Skeletal muscle tissue (tissue), 4 donors: ENCODE measurements around the gene HOXD3. TPM values are rescaled to one million over a fixed set of nuclear protein-coding genes. Genes with fewer than 3 reads are reported as not detected.

Source experiments
- H3K27ac ChIP-seq: one replicate; pipeline ENCODE4 v1.7.0; 2013; ENCODE audit warnings: mild to moderate bottlenecking, low read depth, low read length, inconsistent platforms
- H3K27me3 ChIP-seq, 3 donors: one replicate each; pipeline ENCODE4 v1.7.0; 2013; ENCODE audit warnings: low read length in 3 of 3; ENCODE audit not compliant: control insufficient read depth in 3 of 3, insufficient read depth in 3 of 3
- H3K36me3 ChIP-seq, 3 donors: one replicate each; pipeline ENCODE4 v1.7.0; 2013; ENCODE audit warnings: low read length in 3 of 3; ENCODE audit not compliant: control insufficient read depth in 3 of 3, insufficient read depth in 3 of 3
- H3K4me1 ChIP-seq, 3 donors: one replicate each; pipeline ENCODE4 v1.7.0; 2013; ENCODE audit warnings: low read length in 3 of 3, mild to moderate bottlenecking in 3 of 3; ENCODE audit not compliant: control insufficient read depth in 3 of 3, insufficient read depth in 3 of 3
- H3K4me3 ChIP-seq, 3 donors: one replicate each; pipeline ENCODE4 v1.7.0; 2013; ENCODE audit warnings: low read length in 3 of 3
- H3K9ac ChIP-seq, 3 donors: one replicate each; pipeline ENCODE4 v1.7.0; 2013; ENCODE audit warnings: low read length in 3 of 3, mild to moderate bottlenecking in 3 of 3, moderate library complexity in 2 of 3, low read depth in 1 of 3
- H3K9me3 ChIP-seq, 3 donors: one replicate each; pipeline ENCODE4 v1.7.0; 2013; ENCODE audit warnings: low read length in 3 of 3; ENCODE audit not compliant: control insufficient read depth in 3 of 3
- total RNA-seq: library from RNA; depleted of rRNA; stranded (reverse); fragments of >200 nt; gene quantifications from one replicate; pipeline ENCODE4 v1.2.3, GENCODE V29; 2014
- donor health status: Osteomylitis.

The HOXD3 gene
- 4.2 TPM for total RNA-seq

DNA sequence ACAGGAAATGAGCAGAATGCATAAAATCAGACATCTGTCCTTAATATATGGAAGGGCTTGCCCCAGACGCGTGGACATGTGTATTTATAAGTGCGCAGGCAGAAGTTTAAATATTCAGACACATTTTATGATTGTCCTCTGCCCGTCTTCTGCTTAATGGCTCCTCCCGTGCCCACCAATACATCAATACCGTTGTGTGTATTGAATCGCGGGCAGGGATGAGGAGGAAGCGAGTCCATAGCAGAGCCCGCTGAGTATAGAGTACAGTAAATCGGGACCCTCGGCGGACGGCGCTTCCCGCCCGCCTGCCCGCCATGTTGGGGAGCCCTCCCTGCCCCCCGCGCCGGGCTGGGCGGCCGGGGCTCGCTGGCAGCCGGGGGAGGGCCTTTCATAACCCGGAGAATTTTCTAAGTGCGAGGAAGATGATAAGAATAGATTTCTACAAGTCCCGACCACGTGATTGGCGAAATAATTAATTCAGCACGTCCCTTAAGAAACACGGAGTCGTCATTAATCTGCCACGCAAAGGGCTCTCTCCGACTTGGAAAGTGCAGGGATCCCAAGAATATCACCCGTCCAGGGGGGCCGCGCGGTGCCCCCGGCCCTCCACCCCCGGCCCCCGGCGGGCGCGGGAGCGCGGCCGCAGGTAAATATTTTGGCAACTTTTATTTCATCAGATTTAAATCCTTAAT is at the start of gene HOXD3:
Gene HOXD3, plus strand, starts transcription at position 501 of the 692 bp plus-strand sequence. CDS start 11,808 bp downstream, outside the sequence.
- H3K4me1 ChIP-seq = peaks cover 4 to 19% (median 14%) of the 10 kb centered on the region in 3 donors
- H3K9ac ChIP-seq = no peak within 1 kb of the TSS
- H3K36me3 ChIP-seq = peaks cover 0 to 2% (median 0%) of the 10 kb centered on the region in 3 donors
- H3K27ac ChIP-seq = no peak within 1 kb of the TSS
- peak within 1 kb of the TSS in 1 of 3 donors; percentile 29 for H3K4me3 ChIP-seq
- H3K27me3 ChIP-seq = peaks cover 25 to 57% (median 37%) of the 10 kb centered on the region in 3 donors
- no peaks in the 10 kb centered on the region for H3K9me3 ChIP-seq

DNA sequence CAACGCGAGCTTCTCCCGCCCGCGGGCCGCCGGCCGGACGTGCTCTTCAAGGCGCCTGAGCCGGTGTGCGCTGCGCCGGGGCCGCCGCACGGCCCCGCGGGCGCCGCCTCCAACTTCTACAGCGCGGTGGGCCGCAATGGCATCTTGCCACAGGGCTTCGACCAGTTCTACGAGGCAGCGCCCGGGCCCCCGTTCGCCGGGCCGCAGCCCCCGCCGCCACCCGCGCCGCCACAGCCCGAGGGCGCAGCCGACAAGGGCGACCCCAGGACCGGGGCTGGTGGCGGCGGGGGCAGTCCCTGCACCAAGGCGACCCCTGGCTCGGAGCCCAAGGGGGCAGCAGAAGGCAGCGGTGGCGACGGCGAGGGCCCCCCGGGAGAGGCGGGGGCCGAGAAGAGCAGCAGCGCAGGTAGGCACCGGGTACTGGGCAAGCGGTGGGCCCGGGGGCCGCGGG is 49.4 kb upstream of the HOXD3 start:
- Histone ChIP-seq H3K27me3 (peaks cover 88 to 96% (median 91%) of the 10 kb centered on the region in 3 donors), H3K36me3 (no peaks in the 10 kb centered on the region), H3K9ac (no peak overlapping the region), H3K4me3 (no peak overlapping the region), H3K4me1 (peaks cover 8 to 26% (median 16%) of the 10 kb centered on the region in 3 donors), H3K27ac (no peak overlapping the region), H3K9me3 (no peaks in the 10 kb centered on the region)

GRCh38 chr2:176109192-176109901 is 47.8 kb upstream of the HOXD3 start:
- peaks cover 90 to 93% (median 90%) of the 10 kb centered on the region in 3 donors for H3K27me3 ChIP-seq
- H3K36me3 ChIP-seq = no peaks in the 10 kb centered on the region
- H3K27ac ChIP-seq = no peak overlapping the region
- H3K4me1 ChIP-seq = peaks cover 8 to 21% (median 13%) of the 10 kb centered on the region in 3 donors
- no peaks in the 10 kb centered on the region for H3K9me3 ChIP-seq
- no peak overlapping the region for H3K4me3 ChIP-seq
- H3K9ac ChIP-seq = no peak overlapping the region

- no peaks in the 10 kb centered on the region for H3K36me3 ChIP-seq
- no peak overlapping the region for H3K27ac ChIP-seq
- H3K9ac ChIP-seq = no peak overlapping the region
- no peaks in the 10 kb centered on the region for H3K9me3 ChIP-seq
- peaks cover 8 to 15% (median 9%) of the 10 kb centered on the region in 3 donors for H3K4me1 ChIP-seq
- no peak overlapping the region for H3K4me3 ChIP-seq
- H3K27me3 ChIP-seq = peaks cover 90 to 93% (median 90%) of the 10 kb centered on the region in 3 donors
Observed at GRCh38 chr2:176109946-176110345, 47.2 kb upstream of the HOXD3 start.

DNA sequence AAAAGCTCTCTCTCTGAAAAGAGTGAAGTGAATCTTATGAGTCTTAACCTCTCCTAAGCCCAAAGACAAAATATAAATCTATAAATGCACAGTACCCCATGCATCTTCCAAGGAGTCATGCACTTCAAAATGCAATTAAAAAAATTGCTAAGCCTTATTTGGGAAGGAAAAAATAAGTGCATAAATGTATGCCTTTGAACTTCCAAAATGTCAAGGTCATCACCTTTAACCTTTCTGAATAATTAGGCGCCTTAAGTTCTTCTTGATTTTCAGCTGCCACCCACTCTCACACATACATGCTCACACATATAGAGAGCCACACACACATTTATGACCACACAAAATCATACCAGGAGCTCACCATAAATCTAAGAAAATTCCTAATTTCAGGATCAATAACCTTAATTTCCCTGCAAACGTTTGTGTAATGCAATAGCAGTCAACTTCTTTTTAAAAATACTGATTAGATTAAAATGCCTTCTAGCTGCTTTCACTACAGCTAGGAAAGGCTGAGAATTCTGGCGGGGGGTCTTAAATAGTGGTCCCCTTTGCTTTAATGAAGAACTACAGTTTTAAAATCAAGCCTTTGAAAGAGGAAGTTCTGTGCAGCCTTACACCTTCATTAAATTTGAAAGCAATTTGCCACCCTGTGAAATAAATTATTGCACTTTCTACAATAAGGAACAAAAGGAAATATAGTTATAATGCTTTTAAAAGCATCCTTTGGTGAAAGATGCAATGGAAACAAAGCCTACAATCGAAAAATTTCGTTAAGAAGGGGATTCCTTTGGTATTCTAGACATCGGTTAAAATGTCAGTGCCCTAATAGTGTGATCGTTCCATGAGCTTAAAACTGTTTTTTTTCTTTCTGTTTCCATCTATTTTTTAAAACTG is 46.4 kb upstream of the HOXD3 start:
- H3K9ac ChIP-seq = no peak overlapping the region
- peaks cover 8 to 13% (median 9%) of the 10 kb centered on the region in 3 donors for H3K4me1 ChIP-seq
- H3K27me3 ChIP-seq = peaks cover 89 to 92% (median 90%) of the 10 kb centered on the region in 3 donors
- no peaks in the 10 kb centered on the region for H3K9me3 ChIP-seq
- no peak overlapping the region for H3K4me3 ChIP-seq
- no peaks in the 10 kb centered on the region for H3K36me3 ChIP-seq
- no peak overlapping the region for H3K27ac ChIP-seq

GRCh38 chr2:176111309-176111663 is 45.8 kb upstream of the HOXD3 start:
- Histone ChIP-seq H3K9me3 (no peaks in the 10 kb centered on the region), H3K4me1 (peaks cover 8 to 9% (median 8%) of the 10 kb centered on the region in 3 donors), H3K9ac (no peak overlapping the region), H3K36me3 (no peaks in the 10 kb centered on the region), H3K27me3 (peaks cover 89 to 92% (median 90%) of the 10 kb centered on the region in 3 donors), H3K4me3 (no peak overlapping the region), H3K27ac (no peak overlapping the region)

DNA sequence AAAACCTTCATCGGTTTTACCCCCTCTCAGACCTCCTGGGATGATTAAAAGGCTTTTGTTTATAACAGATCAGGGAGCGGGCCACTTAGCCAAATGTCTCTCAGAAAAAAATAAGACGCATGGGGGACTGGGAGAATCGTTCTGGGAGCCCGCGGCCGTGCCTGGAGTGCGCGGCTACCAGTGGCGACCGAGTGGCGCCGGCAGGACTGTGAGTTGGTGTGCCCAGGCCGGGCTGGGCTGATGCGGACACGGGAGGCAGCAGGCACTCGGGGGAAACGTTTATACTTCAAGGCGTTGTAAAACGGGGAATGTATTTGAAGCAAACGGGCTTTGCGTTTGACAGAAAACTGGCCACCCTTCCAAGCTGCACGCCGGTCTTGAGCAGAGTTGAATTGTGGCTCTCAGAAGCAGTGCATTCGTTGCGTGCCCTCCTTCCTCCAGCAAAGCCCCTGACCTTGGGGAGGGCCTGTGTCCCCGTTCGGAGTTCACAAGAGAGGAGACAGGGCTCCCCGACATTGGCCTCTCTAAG is 45.2 kb upstream of the HOXD3 start:
- no peak overlapping the region for H3K4me3 ChIP-seq
- H3K9me3 ChIP-seq = no peaks in the 10 kb centered on the region
- H3K27ac ChIP-seq = no peak overlapping the region
- H3K9ac ChIP-seq = no peak overlapping the region
- H3K36me3 ChIP-seq = no peaks in the 10 kb centered on the region
- peaks cover 4 to 11% (median 6%) of the 10 kb centered on the region in 3 donors for H3K4me1 ChIP-seq
- H3K27me3 ChIP-seq = peaks cover 90 to 92% (median 92%) of the 10 kb centered on the region in 3 donors

DNA sequence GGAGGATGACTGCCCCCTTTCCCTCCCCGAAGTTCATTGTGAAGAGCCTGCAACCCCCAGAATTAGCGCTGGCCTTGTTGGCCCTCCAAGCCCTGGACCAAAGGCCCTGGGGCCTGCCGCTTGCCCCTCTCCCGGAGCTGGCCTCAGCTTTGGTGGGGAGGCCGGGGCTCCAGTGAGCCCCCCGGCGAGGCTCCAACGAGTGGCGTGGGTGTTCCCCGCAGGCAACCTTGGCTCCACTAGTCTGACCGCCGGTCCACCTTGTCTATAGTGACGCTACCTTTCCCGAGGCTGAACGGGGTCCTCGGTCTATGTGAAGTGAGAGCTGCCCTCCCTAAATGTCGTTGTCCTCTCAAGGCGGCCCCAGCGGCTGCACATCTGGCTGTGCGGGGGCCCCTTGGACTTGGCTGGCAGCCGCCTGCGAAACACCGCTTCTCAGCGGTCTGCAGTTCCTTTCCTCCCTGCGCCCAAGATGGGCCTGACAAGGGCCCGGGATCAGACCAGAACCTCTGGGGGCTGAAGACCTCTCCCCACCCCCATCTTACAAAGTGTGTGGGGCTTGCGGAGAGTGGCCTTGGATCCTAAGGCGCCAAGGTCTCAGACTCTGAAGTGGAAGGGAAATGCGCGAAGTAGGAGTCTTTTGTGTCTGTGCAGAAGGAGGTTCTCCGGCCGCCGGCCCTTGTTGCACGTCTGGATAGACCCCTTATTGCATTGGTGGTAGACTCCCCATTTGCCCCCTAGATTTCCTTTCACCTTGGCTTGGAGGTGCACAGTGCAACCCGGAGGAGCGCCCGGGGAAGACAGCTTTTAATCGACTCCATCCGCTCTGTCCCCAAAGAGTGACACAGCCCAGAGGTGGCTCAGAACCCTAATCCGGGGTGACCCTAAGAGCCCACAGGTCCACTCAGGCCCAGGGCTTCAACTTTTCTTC is 44.5 kb upstream of the HOXD3 start:
- Histone ChIP-seq H3K9ac (no peak overlapping the region), H3K27ac (no peak overlapping the region), H3K36me3 (no peaks in the 10 kb centered on the region), H3K4me3 (no peak overlapping the region), H3K27me3 (peaks cover 93 to 95% (median 94%) of the 10 kb centered on the region in 3 donors), H3K4me1 (peaks cover 2 to 10% (median 4%) of the 10 kb centered on the region in 3 donors), H3K9me3 (no peaks in the 10 kb centered on the region)
